DMS153 treated with DMSO at 0.1 percent for 48 hours (cell line): ENCODE data around the gene UHMK1.
"Not testable (repeated sequence)": the region's sequence is repeated elsewhere in the genome, so short reads cannot be mapped to it uniquely, and the experiment has no call there.

ENCODE experiments used
- DNase-seq: peaks from one replicate; lab custom pipeline; 2025; ENCODE audit not compliant: unreplicated experiment; lab: John Stamatoyannopoulos, UW

Gene UHMK1

DNA sequence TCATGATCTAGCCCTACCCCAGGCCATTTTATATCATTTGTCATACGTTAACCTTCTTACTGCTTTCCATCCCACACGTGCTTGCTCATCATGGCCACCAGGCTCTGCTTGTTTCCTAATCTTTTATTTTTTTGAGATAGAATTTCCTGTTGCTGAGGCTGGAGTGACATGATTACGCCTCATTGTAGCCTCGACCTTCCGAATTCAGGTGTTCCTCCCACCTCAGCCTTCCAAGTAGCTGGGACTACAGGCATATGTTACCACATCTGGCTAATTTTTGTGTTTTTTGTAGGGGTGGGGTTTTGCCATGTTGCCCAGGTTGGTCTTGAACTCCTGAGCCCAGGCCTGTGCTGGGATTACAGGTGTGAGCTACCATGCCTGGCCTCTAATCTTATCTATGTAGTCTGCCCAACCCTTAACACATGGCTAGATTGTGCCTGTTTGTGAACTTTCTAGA lies 67.2 kb downstream of the UHMK1 start:
- DNase-seq: no peak

DNA sequence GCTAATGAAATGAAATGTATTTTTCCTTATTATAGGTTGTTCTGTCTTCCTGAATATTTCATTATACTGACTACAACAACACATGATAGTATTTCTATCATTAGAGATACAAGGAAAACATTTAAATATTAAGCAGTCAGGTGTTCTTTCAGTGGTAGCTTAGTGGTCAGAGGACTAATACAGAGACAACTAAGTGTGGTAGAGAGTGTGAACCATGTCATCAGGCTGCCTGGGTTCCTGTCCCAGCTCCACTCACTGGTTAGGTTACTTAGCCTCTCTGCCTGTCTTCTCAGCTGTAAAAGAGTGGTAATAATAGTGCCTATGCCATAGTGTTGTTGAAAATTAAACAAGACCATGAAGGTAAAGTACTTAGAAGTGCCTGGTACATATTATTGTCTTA lies 67.8 kb downstream of the UHMK1 start:
- no peak for DNase-seq

DNA sequence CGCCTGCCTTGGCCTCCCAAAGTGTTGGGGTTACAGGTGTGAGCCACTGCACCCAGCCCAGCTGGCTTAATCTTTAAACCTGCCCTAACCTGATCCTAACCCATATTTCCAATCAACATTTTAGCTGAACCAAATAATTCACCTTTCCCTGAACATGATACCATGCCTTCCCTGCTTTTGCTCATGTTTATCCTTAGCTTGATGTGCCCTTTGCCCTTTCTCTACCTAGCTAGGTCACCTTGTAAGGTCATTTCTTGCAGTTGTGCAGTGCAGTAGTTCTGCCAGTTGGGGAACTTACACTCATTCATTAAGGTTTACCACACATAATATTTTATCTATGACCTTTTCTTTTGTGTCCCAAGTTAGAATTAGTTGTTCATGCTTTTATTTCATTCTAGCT lies 69.3 kb downstream of the UHMK1 start:
- DNase-seq: no peak

DNA sequence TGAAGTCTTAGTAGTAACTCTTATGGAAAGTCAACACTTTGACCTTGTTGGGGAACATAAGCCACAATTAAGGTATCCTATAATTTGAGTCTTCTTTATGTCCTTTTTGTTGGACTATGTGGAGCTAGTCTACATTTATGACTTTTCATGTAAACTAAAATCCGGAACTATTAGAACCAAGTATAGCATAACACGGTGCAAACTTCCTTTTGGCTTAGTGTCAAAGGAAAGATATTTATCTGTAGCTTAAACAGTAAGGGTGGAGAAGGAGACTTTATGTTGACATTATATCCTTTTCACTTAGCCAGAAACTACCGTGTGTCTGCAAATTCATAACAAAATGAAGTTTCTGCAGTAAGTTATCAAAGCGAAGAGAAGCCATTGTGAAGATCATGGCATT lies 71.2 kb downstream of the UHMK1 start:
- no peak for DNase-seq

DNA sequence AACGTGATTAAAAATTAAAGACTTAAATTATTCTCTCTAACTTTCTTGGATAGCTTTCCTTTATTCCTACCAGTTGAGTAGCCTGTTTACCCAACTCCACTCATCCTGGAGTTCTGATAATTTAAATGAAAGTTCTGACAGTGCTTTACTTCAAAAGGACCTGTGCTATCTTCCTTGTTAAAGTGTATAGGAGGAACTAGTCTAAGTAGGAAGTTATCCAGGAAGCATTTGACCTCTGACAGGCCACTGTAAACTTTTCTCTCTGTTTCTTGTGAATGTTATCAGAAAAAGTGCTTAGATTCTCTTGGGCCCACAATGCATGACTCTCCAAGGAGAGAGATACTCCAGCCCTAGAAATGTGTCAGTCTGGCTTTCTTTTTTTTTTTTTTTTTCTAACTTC lies 73.1 kb downstream of the UHMK1 start:
- DNase-seq: no peak

DNA sequence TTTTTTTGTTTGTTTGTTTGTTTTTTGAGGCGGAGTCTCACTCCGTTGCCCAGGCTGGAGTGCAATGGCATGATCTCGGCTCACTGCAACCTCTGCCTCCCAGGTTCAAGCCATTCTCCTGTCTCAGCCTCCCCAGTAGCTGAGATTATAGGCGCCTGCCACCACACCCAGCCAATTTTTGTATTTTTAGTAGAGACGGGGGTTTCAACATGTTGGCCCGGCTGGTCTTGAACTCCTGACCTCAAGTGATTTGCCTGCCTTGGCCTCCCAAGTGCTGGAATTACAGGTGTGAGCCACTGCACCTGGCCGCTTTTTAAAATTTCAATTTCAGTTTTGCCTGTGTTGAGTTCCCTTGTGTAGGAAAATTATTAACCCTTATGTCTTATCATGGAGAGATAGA lies 73.5 kb downstream of the UHMK1 start:
- DNase-seq: not testable (repeated sequence)

DNA sequence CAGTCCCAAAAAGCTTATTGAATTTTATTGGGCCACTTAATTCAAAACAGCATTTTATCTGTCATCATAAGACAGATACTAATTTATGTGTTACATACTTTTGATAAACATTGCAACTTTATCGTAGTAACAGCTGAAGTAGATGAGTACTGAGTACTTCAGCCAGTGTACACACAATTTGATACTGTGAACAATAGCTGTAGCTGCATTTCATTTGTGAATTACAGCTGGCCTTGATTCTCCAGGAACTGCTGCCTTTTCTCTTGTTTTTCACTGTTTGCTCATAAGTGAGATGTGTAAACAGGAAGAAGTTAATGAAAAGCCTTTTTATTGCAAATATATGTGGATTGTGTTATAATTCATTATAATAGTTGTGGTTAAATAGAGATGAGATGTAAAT lies 74.1 kb downstream of the UHMK1 start:
- DNase-seq: peak; percentile 88

DNA sequence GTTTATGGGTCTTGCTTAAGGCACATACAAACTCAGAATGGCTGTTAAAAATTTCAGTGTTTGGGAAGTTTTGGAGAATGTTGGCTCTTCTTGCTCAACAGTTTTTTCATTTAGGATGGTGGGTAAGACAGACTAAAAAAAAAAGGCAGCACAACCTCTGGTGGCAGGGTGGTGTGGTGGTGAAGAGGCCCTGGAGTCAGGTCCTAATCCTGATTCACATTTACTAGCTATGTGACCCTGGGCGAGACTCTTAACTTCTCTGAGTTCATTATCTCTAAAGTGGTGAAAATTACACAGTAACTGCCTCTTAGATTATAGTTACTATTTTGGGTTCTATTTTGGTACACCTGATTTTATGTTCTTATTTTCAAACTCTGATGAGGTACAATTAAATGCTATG lies 75.5 kb downstream of the UHMK1 start:
- DNase-seq: no peak

DNA sequence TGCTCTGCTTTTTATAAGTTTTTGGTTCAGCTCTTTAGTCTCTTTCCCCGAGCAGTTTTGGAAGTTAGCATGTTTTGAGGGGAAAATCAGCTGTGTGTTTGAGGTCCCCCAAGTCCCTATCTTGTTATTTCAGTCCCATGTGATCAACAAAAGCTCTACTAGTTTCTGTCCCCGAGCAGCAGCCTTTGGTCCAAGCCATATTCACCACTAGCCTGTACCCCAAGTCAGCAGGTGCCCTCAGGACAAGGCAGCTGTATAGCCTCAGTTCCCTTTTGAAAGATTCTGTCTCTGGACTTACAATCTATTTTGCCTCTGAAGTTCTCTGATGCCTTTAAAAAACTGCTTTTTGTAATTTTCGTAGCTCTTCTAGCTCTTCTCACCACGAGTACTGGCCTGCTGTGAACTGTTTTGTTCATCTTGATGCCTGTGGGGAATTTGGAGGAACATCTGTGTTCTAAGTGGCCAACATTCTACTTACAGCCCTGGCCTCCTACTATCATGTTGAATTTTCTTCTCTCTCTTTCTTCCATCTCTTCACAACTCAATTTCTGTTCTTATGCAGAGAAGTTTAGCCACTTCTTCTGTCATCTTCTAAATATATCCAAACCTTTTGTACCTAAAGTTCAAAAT lies 80.6 kb downstream of the UHMK1 start:
- DNase-seq: no peak

DNA sequence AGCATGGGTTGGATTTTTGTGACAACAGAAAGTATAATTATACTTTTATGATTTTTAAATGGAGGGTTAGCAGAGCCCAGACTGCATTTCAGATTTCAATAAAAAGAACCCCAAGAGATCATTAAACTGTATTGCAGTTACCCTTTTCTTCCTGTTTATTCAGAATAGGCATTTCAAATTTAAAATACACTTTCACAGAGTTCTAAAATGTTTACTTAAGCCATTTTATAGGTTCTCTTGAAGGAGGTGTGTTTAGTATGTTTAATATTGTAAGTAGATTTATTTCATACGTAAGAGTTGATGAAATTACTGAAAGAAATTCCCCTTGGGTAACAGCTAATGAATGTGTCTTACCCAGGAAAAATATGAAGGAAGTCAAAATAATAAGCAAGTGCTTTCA lies 81.3 kb downstream of the UHMK1 start:
- no peak for DNase-seq
